Adrenal gland (tissue), 5 donors: ENCODE results near the gene SNPH.

Experiments
- POLR2A ChIP-seq, 2 donors: fragments of 450-650 bp; IDR thresholded peaks; one replicate each; pipeline ENCODE4 v1.6.1; 2017; ENCODE audit warnings: antibody characterized with exemption in 2 of 2, mild to moderate bottlenecking in 2 of 2, moderate library complexity in 1 of 2
- TF ChIP-seq, protein P1 (sequence below), 6 experiments: fragments of 450-650 bp in 4 of 6; fragments of 200-600 bp in 2 of 6; sonication (generic) in 1 of 6; IDR thresholded peaks; 1 replicate in 5 of 6; 2 replicates in 1 of 6; pipeline versions ENCODE4 v1.5.1 to v1.8.0; 2016 to 2021; ENCODE audit warnings: antibody characterized with exemption in 6 of 6, mild to moderate bottlenecking in 2 of 6, moderate library complexity in 1 of 6
- donor health status: DM: no; HTN: no; CAD: no.

DNA sequence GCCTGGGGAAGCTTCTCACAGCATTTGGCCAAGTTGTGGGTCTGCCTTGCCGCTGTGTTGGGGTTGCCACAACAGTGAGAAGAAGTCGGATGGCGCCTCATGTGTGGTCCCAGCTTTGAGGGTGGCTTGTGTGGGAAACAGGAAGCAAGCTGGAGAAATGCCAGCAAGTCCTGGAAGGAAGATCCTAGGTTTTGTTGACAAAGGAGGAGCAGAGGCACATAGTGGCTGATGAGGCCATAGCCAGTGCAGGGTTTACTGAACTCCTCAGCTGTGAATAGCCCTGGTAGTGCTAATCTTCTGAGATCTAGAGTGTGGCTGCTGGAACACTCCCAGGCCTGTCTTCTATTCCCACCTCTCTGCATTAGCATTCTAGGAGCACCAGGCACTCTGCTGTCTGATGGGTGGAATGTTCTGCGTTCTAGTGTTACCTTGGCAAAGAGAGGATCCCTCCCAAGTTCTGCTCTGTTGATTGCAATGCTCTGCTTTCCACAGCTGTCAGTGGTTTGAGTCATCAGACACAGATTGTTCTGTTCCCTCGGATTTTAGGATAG is 25.2 kb downstream of the SNPH start:
- TF ChIP-seq, protein P1, sequence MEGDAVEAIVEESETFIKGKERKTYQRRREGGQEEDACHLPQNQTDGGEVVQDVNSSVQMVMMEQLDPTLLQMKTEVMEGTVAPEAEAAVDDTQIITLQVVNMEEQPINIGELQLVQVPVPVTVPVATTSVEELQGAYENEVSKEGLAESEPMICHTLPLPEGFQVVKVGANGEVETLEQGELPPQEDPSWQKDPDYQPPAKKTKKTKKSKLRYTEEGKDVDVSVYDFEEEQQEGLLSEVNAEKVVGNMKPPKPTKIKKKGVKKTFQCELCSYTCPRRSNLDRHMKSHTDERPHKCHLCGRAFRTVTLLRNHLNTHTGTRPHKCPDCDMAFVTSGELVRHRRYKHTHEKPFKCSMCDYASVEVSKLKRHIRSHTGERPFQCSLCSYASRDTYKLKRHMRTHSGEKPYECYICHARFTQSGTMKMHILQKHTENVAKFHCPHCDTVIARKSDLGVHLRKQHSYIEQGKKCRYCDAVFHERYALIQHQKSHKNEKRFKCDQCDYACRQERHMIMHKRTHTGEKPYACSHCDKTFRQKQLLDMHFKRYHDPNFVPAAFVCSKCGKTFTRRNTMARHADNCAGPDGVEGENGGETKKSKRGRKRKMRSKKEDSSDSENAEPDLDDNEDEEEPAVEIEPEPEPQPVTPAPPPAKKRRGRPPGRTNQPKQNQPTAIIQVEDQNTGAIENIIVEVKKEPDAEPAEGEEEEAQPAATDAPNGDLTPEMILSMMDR (IDR thresholded peaks at IDR 0.05) = no peak
- no peak for TF ChIP-seq POLR2A (IDR thresholded peaks at IDR 0.05)
